K562 (cell line): ENCODE results near the gene UQCR11. TPM values are rescaled to one million over a fixed set of nuclear protein-coding genes. Genes with fewer than 3 reads are reported as not detected.
A peak's percentile ranks its signal among the peaks of the same experiment; 100 is the strongest.

Experiments
- COPS2 ChIP-seq: fragments of 450-650 bp; conservative IDR thresholded peaks from 2 replicates; pipeline ENCODE4 v1.6.1; 2016; ENCODE audit warnings: mild to moderate bottlenecking, moderate library complexity
- GATAD2B ChIP-seq: fragments of 450-650 bp; IDR thresholded peaks from 2 replicates; pipeline ENCODE4 v1.6.1; 2017; ENCODE audit warnings: mild to moderate bottlenecking, borderline replicate concordance
- JUN ChIP-seq, 2 experiments: sonication (generic) in 1 of 2; formaldehyde crosslinking in 1 of 2; IDR thresholded peaks; 2 replicates each; pipeline versions ENCODE4 v1.6.1 to v1.8.0; 2012 to 2022; ENCODE audit warnings: borderline replicate concordance in 2 of 2, mild to moderate bottlenecking in 2 of 2, improper control_type of control experiment in 1 of 2, low read depth in 1 of 2, low read length in 1 of 2, missing genetic modification reagents in 1 of 2
- JUNB ChIP-seq: fragments of 450-650 bp; formaldehyde crosslinking; conservative IDR thresholded peaks from 2 replicates; pipeline ENCODE4 v1.4.0; 2020; ENCODE audit warnings: mild to moderate bottlenecking
- MTA2 ChIP-seq: fragments of 450-650 bp; IDR thresholded peaks from 2 replicates; pipeline ENCODE4 v1.6.1; 2016; ENCODE audit warnings: low read depth
- NFRKB ChIP-seq: fragments of 450-650 bp; IDR thresholded peaks from 2 replicates; pipeline ENCODE4 v1.6.1; 2016; ENCODE audit warnings: low read depth
- RFX5 ChIP-seq: IDR thresholded peaks from 2 replicates; pipeline ENCODE4 v1.6.1; 2011; ENCODE audit warnings: low read depth, mild to moderate bottlenecking, improper control_type of control experiment, low read length
- ZNF699 ChIP-seq: fragments of 250-450 bp; sonication (Bioruptor Pico); IDR thresholded peaks from 2 replicates; pipeline ENCODE4 v1.8.0; 2021; ENCODE audit warnings: mild to moderate bottlenecking, moderate library complexity; ENCODE audit not compliant: insufficient replicate concordance
- polyA plus RNA-seq, 8 experiments: library from polyadenylated mRNA; depleted of rRNA in 4 of 8; stranded (reverse) in 5 of 8; unstranded in 3 of 8; fragments of >200 nt; fragmentation: Nextera tagmentation in 2 of 8; fragmentation: Illumina TruSeq in 1 of 8; extraction: Ambion mirVana in 2 of 8; extraction: Trizol in 1 of 8; gene quantifications; 2 replicates each; pipeline versions ENCODE4 v1.2.1 to v1.2.3, GENCODE V29; 2011 to 2014; ENCODE audit warnings: inconsistent platforms in 1 of 8, missing spikeins in 1 of 8
- total RNA-seq, 7 experiments: library from RNA; depleted of rRNA in 6 of 7; stranded (reverse); fragments of >200 nt in 6 of 7; fragmentation: Illumina TruSeq in 2 of 7; extraction: Trizol in 2 of 7; gene quantifications; 2 replicates each; pipeline versions ENCODE4 v1.2.1 to v1.2.3, GENCODE V29; 2011 to 2021; ENCODE audit warnings: low replicate concordance in 1 of 7
- TF ChIP-seq, protein P1 (sequence below): fragments of 250-450 bp; sonication (Bioruptor Pico); IDR thresholded peaks from 2 replicates; pipeline ENCODE4 v1.8.0; 2021; ENCODE audit warnings: moderate library complexity, mild to moderate bottlenecking, inconsistent platforms
- TF ChIP-seq, protein P2 (sequence below): fragments of 450-650 bp; conservative IDR thresholded peaks from 2 replicates; pipeline ENCODE4 v1.6.1; 2016; ENCODE audit warnings: missing genetic modification characterization, low read depth, mild to moderate bottlenecking, missing compliant biosample characterization, moderate library complexity
- TF ChIP-seq, protein P3 (sequence below), 2 experiments: IDR thresholded peaks; 2 replicates each; pipeline ENCODE4 v1.6.1; 2011; ENCODE audit warnings: borderline replicate concordance in 1 of 2, control low read depth in 1 of 2, low read depth in 1 of 2, low read length in 1 of 2, mild to moderate bottlenecking in 1 of 2, mixed read lengths in 1 of 2, moderate library complexity in 1 of 2; ENCODE audit not compliant: insufficient read depth in 1 of 2, insufficient read length in 1 of 2, poor library complexity in 1 of 2, severe bottlenecking in 1 of 2; ENCODE audit errors: extremely low read depth in 1 of 2
- TF ChIP-seq, protein P4 (sequence below): fragments of 450-650 bp; IDR thresholded peaks from 2 replicates; pipeline ENCODE4 v1.6.1; 2016; ENCODE audit warnings: low read depth
- TF ChIP-seq, protein P5 (sequence below): fragments of 450-650 bp; formaldehyde crosslinking; IDR thresholded peaks from 2 replicates; pipeline ENCODE4 v1.4.0; 2020; ENCODE audit warnings: mild to moderate bottlenecking, moderate library complexity

UQCR11 gene
- total and polyA plus RNA-seq, 9 of the 15 experiments (the other 6 are each of a cell fraction or from before 2014, with no cell fraction given) = 57.6 to 394 (median 259) TPM

DNA sequence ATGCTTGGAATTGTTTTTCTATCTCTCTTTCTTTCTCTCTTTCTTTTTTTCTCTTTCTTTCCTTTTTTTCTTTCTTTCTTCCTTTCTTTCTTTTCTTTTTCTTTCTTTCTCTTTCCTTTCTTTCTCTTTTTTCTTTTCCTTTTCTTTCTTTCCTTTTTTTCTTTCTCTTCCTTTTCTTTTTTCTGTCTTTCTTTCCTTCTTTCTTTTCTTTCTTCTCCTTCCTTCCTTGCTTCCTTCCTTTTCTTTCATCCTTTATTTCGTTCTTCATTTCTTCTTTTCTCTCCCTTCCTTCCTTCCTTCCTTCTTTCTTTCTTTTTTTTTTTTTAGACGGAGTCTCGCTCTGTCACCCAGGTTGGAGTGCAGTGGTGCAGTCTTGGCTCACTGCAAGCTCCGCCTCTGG is 35.3 kb downstream of the UQCR11 start (continued):
- TF ChIP-seq JUN (IDR thresholded peaks at IDR 0.05; ENCODE audit: borderline replicate concordance, low read depth, low read length) (no peak), JUN (CRISPR knock-in tag; IDR thresholded peaks at IDR 0.05; ENCODE audit: borderline replicate concordance) (no peak), COPS2 (no peak), ZNF699 (CRISPR knock-in tag) (no peak), RFX5 (no peak), JUNB (no peak), GATAD2B (no peak), NFRKB (no peak), MTA2 (0 out of 2 replicates have a peak, but pooled peaks have one; percentile 11)
- TF ChIP-seq, protein P1, sequence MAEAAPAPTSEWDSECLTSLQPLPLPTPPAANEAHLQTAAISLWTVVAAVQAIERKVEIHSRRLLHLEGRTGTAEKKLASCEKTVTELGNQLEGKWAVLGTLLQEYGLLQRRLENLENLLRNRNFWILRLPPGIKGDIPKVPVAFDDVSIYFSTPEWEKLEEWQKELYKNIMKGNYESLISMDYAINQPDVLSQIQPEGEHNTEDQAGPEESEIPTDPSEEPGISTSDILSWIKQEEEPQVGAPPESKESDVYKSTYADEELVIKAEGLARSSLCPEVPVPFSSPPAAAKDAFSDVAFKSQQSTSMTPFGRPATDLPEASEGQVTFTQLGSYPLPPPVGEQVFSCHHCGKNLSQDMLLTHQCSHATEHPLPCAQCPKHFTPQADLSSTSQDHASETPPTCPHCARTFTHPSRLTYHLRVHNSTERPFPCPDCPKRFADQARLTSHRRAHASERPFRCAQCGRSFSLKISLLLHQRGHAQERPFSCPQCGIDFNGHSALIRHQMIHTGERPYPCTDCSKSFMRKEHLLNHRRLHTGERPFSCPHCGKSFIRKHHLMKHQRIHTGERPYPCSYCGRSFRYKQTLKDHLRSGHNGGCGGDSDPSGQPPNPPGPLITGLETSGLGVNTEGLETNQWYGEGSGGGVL = no peak
- TF ChIP-seq, protein P2, sequence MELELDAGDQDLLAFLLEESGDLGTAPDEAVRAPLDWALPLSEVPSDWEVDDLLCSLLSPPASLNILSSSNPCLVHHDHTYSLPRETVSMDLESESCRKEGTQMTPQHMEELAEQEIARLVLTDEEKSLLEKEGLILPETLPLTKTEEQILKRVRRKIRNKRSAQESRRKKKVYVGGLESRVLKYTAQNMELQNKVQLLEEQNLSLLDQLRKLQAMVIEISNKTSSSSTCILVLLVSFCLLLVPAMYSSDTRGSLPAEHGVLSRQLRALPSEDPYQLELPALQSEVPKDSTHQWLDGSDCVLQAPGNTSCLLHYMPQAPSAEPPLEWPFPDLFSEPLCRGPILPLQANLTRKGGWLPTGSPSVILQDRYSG (tag) = no peak
- TF ChIP-seq, protein P3, sequence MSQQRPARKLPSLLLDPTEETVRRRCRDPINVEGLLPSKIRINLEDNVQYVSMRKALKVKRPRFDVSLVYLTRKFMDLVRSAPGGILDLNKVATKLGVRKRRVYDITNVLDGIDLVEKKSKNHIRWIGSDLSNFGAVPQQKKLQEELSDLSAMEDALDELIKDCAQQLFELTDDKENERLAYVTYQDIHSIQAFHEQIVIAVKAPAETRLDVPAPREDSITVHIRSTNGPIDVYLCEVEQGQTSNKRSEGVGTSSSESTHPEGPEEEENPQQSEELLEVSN (IDR thresholded peaks at IDR 0.05; ENCODE audit: borderline replicate concordance in 1 of 2, extremely low read depth in 1 of 2, insufficient read depth in 1 of 2, insufficient read length in 1 of 2, low read depth in 1 of 2, low read length in 1 of 2, poor library complexity in 1 of 2, severe bottlenecking in 1 of 2) = no peak
- TF ChIP-seq, protein P4, sequence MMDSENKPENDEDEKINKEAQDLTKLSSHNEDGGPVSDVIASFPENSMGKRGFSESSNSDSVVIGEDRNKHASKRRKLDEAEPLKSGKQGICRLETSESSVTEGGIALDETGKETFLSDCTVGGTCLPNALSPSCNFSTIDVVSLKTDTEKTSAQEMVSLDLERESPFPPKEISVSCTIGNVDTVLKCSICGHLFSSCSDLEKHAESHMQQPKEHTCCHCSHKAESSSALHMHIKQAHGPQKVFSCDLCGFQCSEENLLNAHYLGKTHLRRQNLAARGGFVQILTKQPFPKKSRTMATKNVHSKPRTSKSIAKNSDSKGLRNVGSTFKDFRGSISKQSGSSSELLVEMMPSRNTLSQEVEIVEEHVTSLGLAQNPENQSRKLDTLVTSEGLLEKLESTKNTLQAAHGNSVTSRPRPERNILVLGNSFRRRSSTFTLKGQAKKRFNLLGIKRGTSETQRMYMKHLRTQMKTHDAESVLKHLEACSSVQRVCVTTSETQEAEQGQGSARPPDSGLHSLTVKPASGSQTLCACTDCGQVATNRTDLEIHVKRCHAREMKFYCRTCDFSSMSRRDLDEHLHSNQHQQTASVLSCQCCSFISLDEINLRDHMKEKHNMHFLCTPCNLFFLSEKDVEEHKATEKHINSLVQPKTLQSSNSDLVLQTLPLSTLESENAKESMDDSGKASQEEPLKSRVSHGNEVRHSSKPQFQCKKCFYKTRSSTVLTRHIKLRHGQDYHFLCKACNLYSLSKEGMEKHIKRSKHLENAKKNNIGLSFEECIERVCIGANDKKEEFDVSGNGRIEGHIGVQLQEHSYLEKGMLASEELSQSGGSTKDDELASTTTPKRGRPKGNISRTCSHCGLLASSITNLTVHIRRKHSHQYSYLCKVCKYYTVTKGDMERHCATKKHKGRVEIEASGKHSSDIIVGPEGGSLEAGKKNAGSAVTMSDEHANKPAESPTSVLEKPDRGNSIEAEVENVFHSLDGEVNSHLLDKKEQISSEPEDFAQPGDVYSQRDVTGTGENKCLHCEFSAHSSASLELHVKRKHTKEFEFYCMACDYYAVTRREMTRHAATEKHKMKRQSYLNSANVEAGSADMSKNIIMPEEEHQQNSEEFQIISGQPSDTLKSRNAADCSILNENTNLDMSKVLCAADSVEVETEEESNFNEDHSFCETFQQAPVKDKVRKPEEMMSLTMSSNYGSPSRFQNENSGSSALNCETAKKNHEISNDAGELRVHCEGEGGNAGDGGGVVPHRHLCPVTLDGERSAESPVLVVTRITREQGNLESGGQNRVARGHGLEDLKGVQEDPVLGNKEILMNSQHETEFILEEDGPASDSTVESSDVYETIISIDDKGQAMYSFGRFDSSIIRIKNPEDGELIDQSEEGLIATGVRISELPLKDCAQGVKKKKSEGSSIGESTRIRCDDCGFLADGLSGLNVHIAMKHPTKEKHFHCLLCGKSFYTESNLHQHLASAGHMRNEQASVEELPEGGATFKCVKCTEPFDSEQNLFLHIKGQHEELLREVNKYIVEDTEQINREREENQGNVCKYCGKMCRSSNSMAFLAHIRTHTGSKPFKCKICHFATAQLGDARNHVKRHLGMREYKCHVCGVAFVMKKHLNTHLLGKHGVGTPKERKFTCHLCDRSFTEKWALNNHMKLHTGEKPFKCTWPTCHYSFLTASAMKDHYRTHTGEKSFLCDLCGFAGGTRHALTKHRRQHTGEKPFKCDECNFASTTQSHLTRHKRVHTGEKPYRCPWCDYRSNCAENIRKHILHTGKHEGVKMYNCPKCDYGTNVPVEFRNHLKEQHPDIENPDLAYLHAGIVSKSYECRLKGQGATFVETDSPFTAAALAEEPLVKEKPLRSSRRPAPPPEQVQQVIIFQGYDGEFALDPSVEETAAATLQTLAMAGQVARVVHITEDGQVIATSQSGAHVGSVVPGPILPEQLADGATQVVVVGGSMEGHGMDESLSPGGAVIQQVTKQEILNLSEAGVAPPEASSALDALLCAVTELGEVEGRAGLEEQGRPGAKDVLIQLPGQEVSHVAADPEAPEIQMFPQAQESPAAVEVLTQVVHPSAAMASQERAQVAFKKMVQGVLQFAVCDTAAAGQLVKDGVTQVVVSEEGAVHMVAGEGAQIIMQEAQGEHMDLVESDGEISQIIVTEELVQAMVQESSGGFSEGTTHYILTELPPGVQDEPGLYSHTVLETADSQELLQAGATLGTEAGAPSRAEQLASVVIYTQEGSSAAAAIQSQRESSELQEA = peak; percentile 25; the same call in 1 of the 2 replicates
- TF ChIP-seq, protein P5, sequence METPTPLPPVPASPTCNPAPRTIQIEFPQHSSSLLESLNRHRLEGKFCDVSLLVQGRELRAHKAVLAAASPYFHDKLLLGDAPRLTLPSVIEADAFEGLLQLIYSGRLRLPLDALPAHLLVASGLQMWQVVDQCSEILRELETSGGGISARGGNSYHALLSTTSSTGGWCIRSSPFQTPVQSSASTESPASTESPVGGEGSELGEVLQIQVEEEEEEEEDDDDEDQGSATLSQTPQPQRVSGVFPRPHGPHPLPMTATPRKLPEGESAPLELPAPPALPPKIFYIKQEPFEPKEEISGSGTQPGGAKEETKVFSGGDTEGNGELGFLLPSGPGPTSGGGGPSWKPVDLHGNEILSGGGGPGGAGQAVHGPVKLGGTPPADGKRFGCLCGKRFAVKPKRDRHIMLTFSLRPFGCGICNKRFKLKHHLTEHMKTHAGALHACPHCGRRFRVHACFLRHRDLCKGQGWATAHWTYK (CRISPR knock-in tag) = no peak
